Uterus (tissue), 4 donors: ENCODE data around the gene MASP1. TPM values are rescaled to one million over a fixed set of nuclear protein-coding genes. Genes with fewer than 3 reads are reported as not detected.

Experiments
- DNase-seq, 2 donors: peaks; one replicate each; pipeline ENCODE4 v3.0.0-alpha.2; 2019 to 2020
- H3K27ac ChIP-seq, 2 donors: fragments of 200-600 bp; sonication (generic); 1 replicate in 1 of 2; 2 replicates in 1 of 2; pipeline ENCODE4 v1.5.1; 2016 to 2018
- H3K27me3 ChIP-seq, 2 donors: fragments of 200-600 bp; sonication (generic); one replicate each; pipeline ENCODE4 v1.5.1; 2018 to 2019; ENCODE audit warnings: control low read depth in 1 of 2
- H3K36me3 ChIP-seq, 2 donors: fragments of 200-600 bp; sonication (generic); one replicate each; pipeline ENCODE4 v1.5.1; 2019; ENCODE audit warnings: control low read depth in 1 of 2
- H3K4me1 ChIP-seq, 2 donors: fragments of 200-600 bp; sonication (generic); one replicate each; pipeline ENCODE4 v1.5.1; 2018 to 2019; ENCODE audit warnings: control low read depth in 1 of 2
- H3K4me3 ChIP-seq, 2 donors: fragments of 200-600 bp; sonication (generic); 1 replicate in 1 of 2; 2 replicates in 1 of 2; pipeline ENCODE4 v1.5.1; 2018 to 2019; ENCODE audit warnings: mild to moderate bottlenecking in 1 of 2
- H3K9me3 ChIP-seq, 2 donors: fragments of 200-600 bp; sonication (generic); one replicate each; pipeline ENCODE4 v1.5.1; 2019; ENCODE audit warnings: control low read depth in 1 of 2
- CTCF ChIP-seq, 4 experiments: fragments of 200-600 bp in 2 of 4; fragments of 450-650 bp in 2 of 4; sonication (generic) in 2 of 4; IDR thresholded peaks; one replicate each; pipeline ENCODE4 v1.5.1; 2016 to 2019; ENCODE audit warnings: antibody characterized with exemption in 4 of 4, mild to moderate bottlenecking in 2 of 4, moderate library complexity in 1 of 4
- POLR2A ChIP-seq, 2 donors: fragments of 450-650 bp; IDR thresholded peaks; one replicate each; pipeline ENCODE4 v1.6.1; 2016; ENCODE audit warnings: antibody characterized with exemption in 2 of 2, mild to moderate bottlenecking in 1 of 2, moderate library complexity in 1 of 2
- intact Hi-C: fragments of 100-400 bp; cut with DNase I; formaldehyde crosslinking; loops from one replicate; pipeline ENCODE4 v1.15.1; 2023; ENCODE audit warnings: low total_unique reads
- total RNA-seq, 4 donors: library from RNA; depleted of rRNA in 3 of 4; stranded (reverse); fragments of >200 nt in 3 of 4; gene quantifications; one replicate each; pipeline versions ENCODE4 v1.1.0 to v1.2.4, GENCODE V29; 2014 to 2023
- donor health status: DM: yes; HTN: yes; CAD: no.

The MASP1 gene
- total RNA-seq, 4 donors from 2014 or later: 25.3 to 121 (median 84.4) TPM

- peak overlapping the region; percentile 46 to 52 for H3K4me3 ChIP-seq
Measured at GRCh38 chr3:187291001-187291511, 481 bp downstream of the MASP1 start.

GRCh38 chr3:187290503-187290902 lies 1.0 kb downstream of the MASP1 start:
- no peaks in the 10 kb centered on the region for H3K36me3 ChIP-seq
- peaks cover 0 to 21% of the 10 kb centered on the region in 2 donors for H3K4me1 ChIP-seq
- H3K4me3 ChIP-seq: peak overlapping the region; percentile 46 to 52
- H3K27ac ChIP-seq: peak overlapping the region; percentile 90 to 94
- no peaks in the 10 kb centered on the region for H3K27me3 ChIP-seq
- TF ChIP-seq CTCF (IDR thresholded peaks at IDR 0.05) (no peak), POLR2A (IDR thresholded peaks at IDR 0.05) (no peak)
- no peaks in the 10 kb centered on the region for H3K9me3 ChIP-seq
- no peak for DNase-seq
- intact Hi-C loops: no loop called here

More at GRCh38 chr3:187291001-187291511, 481 bp downstream of the MASP1 start:
- no peaks in the 10 kb centered on the region for H3K9me3 ChIP-seq
- intact Hi-C loops: no loop called here
- peak; percentile 43 to 60 for DNase-seq
- no peaks in the 10 kb centered on the region for H3K27me3 ChIP-seq
- no peaks in the 10 kb centered on the region for H3K36me3 ChIP-seq
- peaks cover 0 to 20% of the 10 kb centered on the region in 2 donors for H3K4me1 ChIP-seq
- peak overlapping the region; percentile 90 to 94 for H3K27ac ChIP-seq
- no peak for TF ChIP-seq POLR2A (IDR thresholded peaks at IDR 0.05)

GRCh38 chr3:187288855-187289605 lies 2.5 kb downstream of the MASP1 start:
- peaks cover 0 to 19% of the 10 kb centered on the region in 2 donors for H3K4me1 ChIP-seq
- H3K27ac ChIP-seq: peak overlapping the region; percentile 90 to 94
- intact Hi-C loops: no loop called here
- DNase-seq: no peak
- no peak for TF ChIP-seq CTCF (IDR thresholded peaks at IDR 0.05)
- no peak for TF ChIP-seq POLR2A (IDR thresholded peaks at IDR 0.05)
- H3K4me3 ChIP-seq: peak overlapping the region; percentile 46 to 52
- H3K27me3 ChIP-seq: no peaks in the 10 kb centered on the region
- no peaks in the 10 kb centered on the region for H3K9me3 ChIP-seq
- H3K36me3 ChIP-seq: no peaks in the 10 kb centered on the region

GRCh38 chr3:187288131-187288854 lies 3.2 kb downstream of the MASP1 start:
- Histone ChIP-seq H3K9me3 (no peaks in the 10 kb centered on the region), H3K4me3 (peak overlapping the region; percentile 46 to 52), H3K27ac (peak overlapping the region; percentile 90 to 94), H3K36me3 (no peaks in the 10 kb centered on the region), H3K27me3 (no peaks in the 10 kb centered on the region), H3K4me1 (peaks cover 0 to 17% of the 10 kb centered on the region in 2 donors)
- intact Hi-C loops: no loop called here
- TF ChIP-seq POLR2A (IDR thresholded peaks at IDR 0.05) (no peak), CTCF (IDR thresholded peaks at IDR 0.05) (no peak)
- no peak for DNase-seq

GRCh38 chr3:187287256-187287655 lies 4.3 kb downstream of the MASP1 start:
- no peaks in the 10 kb centered on the region for H3K9me3 ChIP-seq
- no peaks in the 10 kb centered on the region for H3K36me3 ChIP-seq
- peaks cover 0 to 13% of the 10 kb centered on the region in 2 donors for H3K4me1 ChIP-seq
- intact Hi-C loops: no loop called here
- DNase-seq: no peak
- peak overlapping the region; percentile 15 to 90 for H3K27ac ChIP-seq
- H3K4me3 ChIP-seq: no peak overlapping the region
- no peak for TF ChIP-seq POLR2A (IDR thresholded peaks at IDR 0.05)
- no peak for TF ChIP-seq CTCF (IDR thresholded peaks at IDR 0.05)
- H3K27me3 ChIP-seq: no peaks in the 10 kb centered on the region
